Right lobe of liver (tissue), 6 donors: Measurements from ENCODE around the gene CCDC9B. TPM values are rescaled to one million over a fixed set of nuclear protein-coding genes. Genes with fewer than 3 reads are reported as not detected.

Source experiments
- ATAC-seq, 4 donors: fragments of 200-7000 bp; cut with Tn5 transposase; one replicate each; pipeline ENCODE4 v1.9.1; 2020; ENCODE audit warnings: mild to moderate bottlenecking in 4 of 4, moderate library complexity in 4 of 4
- DNase-seq, 3 donors: peaks; one replicate each; pipeline ENCODE4 v3.0.0-alpha.2; 2020
- H3K27ac ChIP-seq, 3 donors: fragments of 200-600 bp; one replicate each; pipeline ENCODE4 v1.8.0; 2022
- H3K27me3 ChIP-seq, 2 donors: fragments of 200-600 bp; one replicate each; pipeline ENCODE4 v1.8.0; 2022
- H3K36me3 ChIP-seq, 4 donors: fragments of 200-600 bp; sonication (generic) in 1 of 4; one replicate each; pipeline versions ENCODE4 v1.5.1 to v1.8.0; 2017 to 2022; ENCODE audit warnings: control low read depth in 1 of 4
- H3K4me1 ChIP-seq, 4 donors: fragments of 200-600 bp; sonication (generic) in 1 of 4; one replicate each; pipeline versions ENCODE4 v1.5.1 to v1.8.0; 2017 to 2022; ENCODE audit warnings: control low read depth in 1 of 4
- H3K4me3 ChIP-seq, 3 donors: fragments of 200-600 bp; one replicate each; pipeline ENCODE4 v1.8.0; 2022
- H3K9me3 ChIP-seq, 4 donors: fragments of 200-600 bp; sonication (generic) in 1 of 4; one replicate each; pipeline versions ENCODE4 v1.5.1 to v1.8.0; 2017 to 2022; ENCODE audit warnings: control low read depth in 1 of 4
- POLR2A ChIP-seq: fragments of 450-650 bp; IDR thresholded peaks from one replicate; pipeline ENCODE4 v1.6.1; 2017; ENCODE audit warnings: antibody characterized with exemption, mild to moderate bottlenecking
- WGBS: methylation state at CpG from one replicate; pipeline ENCODE4 v1.1.6; 2018; ENCODE audit warnings: low coverage, low lambda C conversion rate; ENCODE audit not compliant: insufficient coverage; ENCODE audit errors: missing lambda C conversion rate; 5-methylcytosine and 5-hydroxymethylcytosine counted together
- intact Hi-C, 2 donors: fragments of 100-400 bp; cut with DNase I; formaldehyde crosslinking; loops; one replicate each; pipeline versions ENCODE4 v1.11.2 to v1.14.1; 2022
- total RNA-seq, 6 experiments: library from RNA; depleted of rRNA in 2 of 6; stranded (reverse); fragments of >200 nt in 2 of 6; fragmentation: NEBNext Ultra II Directional in 3 of 6; extraction: Animal tissue kit (Norgen Biotek cat#: 25700) in 3 of 6; gene quantifications; one replicate each; pipeline versions ENCODE4 v1.1.0 to v1.2.4, GENCODE V29; 2016 to 2023
- TF ChIP-seq, protein P1 (sequence below), 4 donors: fragments of 200-600 bp in 3 of 4; fragments of 450-650 bp in 1 of 4; IDR thresholded peaks; one replicate each; pipeline versions ENCODE4 v1.5.1 to v1.8.0; 2016 to 2022; ENCODE audit warnings: antibody characterized with exemption in 4 of 4, mild to moderate bottlenecking in 2 of 4
- donor health status: DM: no; HTN: yes; CAD: no.
- donor health status: DM: no; HTN: no; CAD: no.
- donor health status: DM: no; HTN: no; CAD: no.
- donor health status: DM: no; HTN: yes; CAD: no.
- donor health status: DM: no; HTN: yes; CAD: no.

CCDC9B gene
- total RNA-seq, 6 experiments from 2014 or later, result 4.2 to 11.9 (median 4.7) TPM

- ATAC-seq (no peak), DNase-seq (peak in 1 of 3 donors; percentile 29)
- Histone ChIP-seq H3K27me3 (no peaks in the 10 kb centered on the region), H3K4me3 (no peak overlapping the region), H3K36me3 (no peaks in the 10 kb centered on the region), H3K4me1 (no peaks in the 10 kb centered on the region), H3K9me3 (no peaks in the 10 kb centered on the region), H3K27ac (no peak overlapping the region)
- WGBS, result 67% methylated on average over 3 of the region's 19 CpGs
- intact Hi-C loops, result no loop called here
- no peak for TF ChIP-seq POLR2A
- TF ChIP-seq, protein P1, sequence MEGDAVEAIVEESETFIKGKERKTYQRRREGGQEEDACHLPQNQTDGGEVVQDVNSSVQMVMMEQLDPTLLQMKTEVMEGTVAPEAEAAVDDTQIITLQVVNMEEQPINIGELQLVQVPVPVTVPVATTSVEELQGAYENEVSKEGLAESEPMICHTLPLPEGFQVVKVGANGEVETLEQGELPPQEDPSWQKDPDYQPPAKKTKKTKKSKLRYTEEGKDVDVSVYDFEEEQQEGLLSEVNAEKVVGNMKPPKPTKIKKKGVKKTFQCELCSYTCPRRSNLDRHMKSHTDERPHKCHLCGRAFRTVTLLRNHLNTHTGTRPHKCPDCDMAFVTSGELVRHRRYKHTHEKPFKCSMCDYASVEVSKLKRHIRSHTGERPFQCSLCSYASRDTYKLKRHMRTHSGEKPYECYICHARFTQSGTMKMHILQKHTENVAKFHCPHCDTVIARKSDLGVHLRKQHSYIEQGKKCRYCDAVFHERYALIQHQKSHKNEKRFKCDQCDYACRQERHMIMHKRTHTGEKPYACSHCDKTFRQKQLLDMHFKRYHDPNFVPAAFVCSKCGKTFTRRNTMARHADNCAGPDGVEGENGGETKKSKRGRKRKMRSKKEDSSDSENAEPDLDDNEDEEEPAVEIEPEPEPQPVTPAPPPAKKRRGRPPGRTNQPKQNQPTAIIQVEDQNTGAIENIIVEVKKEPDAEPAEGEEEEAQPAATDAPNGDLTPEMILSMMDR (IDR thresholded peaks at IDR 0.05), result no peak
Observed at GRCh38 chr15:40302288-40302886, 38.4 kb downstream of the CCDC9B start.

DNA sequence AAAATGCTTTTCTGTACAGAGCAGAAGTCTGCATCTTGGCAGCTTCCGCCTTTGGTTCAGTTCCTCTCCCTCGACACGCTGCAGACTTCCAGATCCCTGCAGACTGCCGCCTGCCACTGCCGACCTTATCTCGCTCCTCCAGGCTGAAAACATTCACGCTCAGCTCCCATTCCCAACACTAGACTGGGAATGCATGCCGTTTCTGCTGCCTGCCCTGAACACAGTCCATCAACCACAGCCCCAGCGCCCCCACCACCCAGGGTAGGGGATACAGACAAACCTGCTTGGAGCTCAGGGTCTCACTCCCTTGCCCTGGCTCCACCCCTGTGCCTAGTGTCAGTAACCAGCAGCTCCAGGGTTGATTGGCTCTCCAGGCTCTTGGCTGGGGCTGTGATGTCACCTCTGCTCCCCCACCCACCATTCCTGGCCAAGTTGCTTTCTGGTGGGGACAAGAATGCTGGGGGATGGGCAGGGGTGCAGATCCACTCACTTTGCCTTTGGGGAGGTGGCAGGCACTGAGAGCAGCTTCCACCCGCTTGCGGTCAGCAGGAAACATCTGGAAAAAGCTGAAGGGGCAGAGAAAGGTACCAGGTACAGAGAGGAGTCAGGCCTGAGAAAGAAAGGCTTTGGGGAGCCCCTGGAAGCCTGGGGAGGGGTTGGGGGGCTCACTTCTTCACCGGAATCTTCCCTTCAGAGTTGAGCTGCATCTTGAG lies 39.1 kb downstream of the CCDC9B start:
- H3K27ac ChIP-seq, result no peak overlapping the region
- no peaks in the 10 kb centered on the region for H3K9me3 ChIP-seq
- intact Hi-C loops, result no loop called here
- no peak overlapping the region for H3K4me3 ChIP-seq
- 51% methylated on average over 9 of the region's 12 CpGs for WGBS
- no peaks in the 10 kb centered on the region for H3K36me3 ChIP-seq
- DNase-seq, result peak in 1 of 3 donors; percentile 51
- H3K27me3 ChIP-seq, result no peaks in the 10 kb centered on the region
- peak; percentile 12 to 53 (median 30) for ATAC-seq
- TF ChIP-seq POLR2A, result no peak
- TF ChIP-seq, protein P1 (IDR thresholded peaks at IDR 0.05), result no peak
- no peaks in the 10 kb centered on the region for H3K4me1 ChIP-seq

DNA sequence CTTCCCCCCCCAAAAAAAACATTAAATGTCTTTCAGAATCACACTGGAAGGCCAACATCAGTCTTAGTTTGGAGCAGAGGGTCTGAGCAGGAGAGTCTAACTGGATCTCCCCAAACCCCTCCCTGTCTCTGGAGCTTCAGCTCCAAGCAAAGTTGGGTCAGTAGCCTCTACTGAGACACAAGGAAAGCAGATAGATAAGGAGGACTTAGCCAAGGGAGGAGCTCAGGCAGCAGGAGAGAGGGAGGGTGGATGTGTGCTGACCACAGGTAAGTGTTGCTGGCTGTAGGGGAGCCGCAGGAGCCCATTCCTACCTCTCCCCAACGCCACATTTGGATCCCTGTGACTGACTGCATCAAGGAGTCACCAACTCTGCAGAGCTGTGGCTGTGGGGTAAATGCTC lies 40.0 kb downstream of the CCDC9B start:
- DNase-seq (no peak), ATAC-seq (no peak)
- Histone ChIP-seq H3K27ac (no peak overlapping the region), H3K27me3 (no peaks in the 10 kb centered on the region), H3K9me3 (no peaks in the 10 kb centered on the region), H3K36me3 (no peaks in the 10 kb centered on the region), H3K4me3 (no peak overlapping the region), H3K4me1 (no peaks in the 10 kb centered on the region)
- intact Hi-C loops, result no loop called here
- no CpG with 5 or more reads among the region's 2 CpGs for WGBS
- TF ChIP-seq, protein P1 (IDR thresholded peaks at IDR 0.05), result no peak
- no peak for TF ChIP-seq POLR2A

- no peak for ATAC-seq
- intact Hi-C loops, result no loop called here
- no peak overlapping the region for H3K4me3 ChIP-seq
- no peaks in the 10 kb centered on the region for H3K36me3 ChIP-seq
- no peak overlapping the region for H3K27ac ChIP-seq
- TF ChIP-seq POLR2A, result no peak
- TF ChIP-seq, protein P1 (IDR thresholded peaks at IDR 0.05), result no peak
- DNase-seq, result no peak
- H3K27me3 ChIP-seq, result no peaks in the 10 kb centered on the region
- H3K4me1 ChIP-seq, result no peaks in the 10 kb centered on the region
- no peaks in the 10 kb centered on the region for H3K9me3 ChIP-seq
- 93% methylated on average over 2 of the region's 2 CpGs for WGBS
Observed at GRCh38 chr15:40300367-40300766, 40.4 kb downstream of the CCDC9B start.
